ENCODE results near the gene KDM3B.

The KDM3B gene

GRCh38 chr5:138372653-138373052 is 20.2 kb downstream of the KDM3B start:
- Histone ChIP-seq H3K4ac (ENCODE audit: low read depth in 1 of 2, low read length in 2 of 2) (no peak overlapping the region), H3K4me1 (ENCODE audit: control insufficient read depth, insufficient read depth, low read depth, low read length) (no peaks in the 10 kb centered on the region), H3K4me3 (ENCODE audit: insufficient read depth in 1 of 2, low read depth in 1 of 2, low read length in 2 of 2) (no peak overlapping the region), H2BK120ac (ENCODE audit: low read depth, low read length) (no peak overlapping the region), H2AFZ (ENCODE audit: low read depth, low read length) (no peak overlapping the region), H3K9me3 (ENCODE audit: control insufficient read depth, low read length) (no peaks in the 10 kb centered on the region), H2BK15ac (ENCODE audit: low read depth, poor library complexity, severe bottlenecking) (no peak overlapping the region), H3K4me2 (ENCODE audit: low read length, poor library complexity, severe bottlenecking) (no peak overlapping the region), H2BK12ac (ENCODE audit: low read length in 2 of 2) (no peak overlapping the region), H3K79me1 (replicated peaks; ENCODE audit: low read length, poor library complexity, severe bottlenecking) (peaks cover 22% of the 10 kb centered on the region), H3K18ac (ENCODE audit: low read depth in 1 of 2, low read length in 2 of 2) (no peak overlapping the region), H3K36me3 (ENCODE audit: control insufficient read depth in 1 of 2, insufficient read depth in 2 of 2, low read depth in 1 of 2, low read length in 2 of 2) (peaks cover 13 to 35% of the 10 kb centered on the region in 2 experiments), H3K9ac (ENCODE audit: low read length) (no peak overlapping the region), H4K8ac (ENCODE audit: low read length) (no peak overlapping the region), H4K91ac (ENCODE audit: low read length) (no peak overlapping the region), H3K14ac (ENCODE audit: low read length in 2 of 2) (no peak overlapping the region), H3K27ac (ENCODE audit: low read length, poor library complexity, severe bottlenecking) (no peak overlapping the region), H3K23ac (ENCODE audit: low read length in 2 of 2) (no peak overlapping the region), H3K27me3 (ENCODE audit: control insufficient read depth in 1 of 2, insufficient read depth in 1 of 2, low read length in 2 of 2) (no peaks in the 10 kb centered on the region), H2AK5ac (ENCODE audit: low read length, severe bottlenecking) (no peak overlapping the region), H2BK5ac (ENCODE audit: low read depth, low read length, poor library complexity, severe bottlenecking) (no peak overlapping the region)
- 51% methylated on average over 4 of the region's 5 CpGs for WGBS
- no peak for DNase-seq

DNA sequence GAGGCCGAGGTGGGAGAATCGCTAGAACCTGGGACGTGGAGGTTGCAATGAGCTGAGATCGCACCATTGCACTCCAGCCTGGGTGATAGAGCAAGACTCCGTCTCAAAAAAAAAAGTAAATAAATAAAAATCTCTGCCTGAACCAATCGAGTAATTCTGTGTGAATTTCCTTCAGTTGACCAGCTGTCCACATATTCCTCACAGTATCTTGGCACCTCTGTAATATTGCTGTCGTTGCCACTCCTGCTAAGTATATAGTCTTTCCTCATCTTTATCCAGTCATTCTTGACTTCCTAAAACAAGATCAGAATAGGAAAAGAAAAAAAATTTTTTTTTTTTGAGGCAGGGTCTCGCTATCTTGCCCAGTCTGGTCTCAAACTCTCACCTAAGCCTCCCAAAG is 29.9 kb downstream of the KDM3B start:
- H3K4me2 ChIP-seq (ENCODE audit: low read length, poor library complexity, severe bottlenecking), result no peak overlapping the region
- no peak overlapping the region for H2AK5ac ChIP-seq (ENCODE audit: low read length, severe bottlenecking)
- no peak overlapping the region for H2BK12ac ChIP-seq (ENCODE audit: low read length in 2 of 2)
- no peak overlapping the region for H3K9ac ChIP-seq (ENCODE audit: low read length)
- no peak overlapping the region for H2BK5ac ChIP-seq (ENCODE audit: low read depth, low read length, poor library complexity, severe bottlenecking)
- H3K27ac ChIP-seq (ENCODE audit: low read length, poor library complexity, severe bottlenecking), result no peak overlapping the region
- H3K36me3 ChIP-seq (ENCODE audit: control insufficient read depth in 1 of 2, insufficient read depth in 2 of 2, low read depth in 1 of 2, low read length in 2 of 2), result peaks cover 20 to 76% of the 10 kb centered on the region in 2 experiments
- no peak overlapping the region for H3K4me3 ChIP-seq (ENCODE audit: insufficient read depth in 1 of 2, low read depth in 1 of 2, low read length in 2 of 2)
- no peak overlapping the region for H3K4ac ChIP-seq (ENCODE audit: low read depth in 1 of 2, low read length in 2 of 2)
- H3K18ac ChIP-seq (ENCODE audit: low read depth in 1 of 2, low read length in 2 of 2), result no peak overlapping the region
- H2BK15ac ChIP-seq (ENCODE audit: low read depth, poor library complexity, severe bottlenecking), result no peak overlapping the region
- peaks cover 11% of the 10 kb centered on the region for H3K79me1 ChIP-seq (replicated peaks; ENCODE audit: low read length, poor library complexity, severe bottlenecking)
- WGBS, result 96% methylated on average over 7 of the region's 8 CpGs
- no peaks in the 10 kb centered on the region for H3K4me1 ChIP-seq (ENCODE audit: control insufficient read depth, insufficient read depth, low read depth, low read length)
- no peak overlapping the region for H4K91ac ChIP-seq (ENCODE audit: low read length)
- no peak overlapping the region for H3K23ac ChIP-seq (ENCODE audit: low read length in 2 of 2)
- no peak overlapping the region for H2AFZ ChIP-seq (ENCODE audit: low read depth, low read length)
- H3K9me3 ChIP-seq (ENCODE audit: control insufficient read depth, low read length), result no peaks in the 10 kb centered on the region
- no peak overlapping the region for H3K14ac ChIP-seq (ENCODE audit: low read length in 2 of 2)
- H3K27me3 ChIP-seq (ENCODE audit: control insufficient read depth in 1 of 2, insufficient read depth in 1 of 2, low read length in 2 of 2), result no peaks in the 10 kb centered on the region
- no peak overlapping the region for H4K8ac ChIP-seq (ENCODE audit: low read length)
- H2BK120ac ChIP-seq (ENCODE audit: low read depth, low read length), result no peak overlapping the region
- no peak for DNase-seq

DNA sequence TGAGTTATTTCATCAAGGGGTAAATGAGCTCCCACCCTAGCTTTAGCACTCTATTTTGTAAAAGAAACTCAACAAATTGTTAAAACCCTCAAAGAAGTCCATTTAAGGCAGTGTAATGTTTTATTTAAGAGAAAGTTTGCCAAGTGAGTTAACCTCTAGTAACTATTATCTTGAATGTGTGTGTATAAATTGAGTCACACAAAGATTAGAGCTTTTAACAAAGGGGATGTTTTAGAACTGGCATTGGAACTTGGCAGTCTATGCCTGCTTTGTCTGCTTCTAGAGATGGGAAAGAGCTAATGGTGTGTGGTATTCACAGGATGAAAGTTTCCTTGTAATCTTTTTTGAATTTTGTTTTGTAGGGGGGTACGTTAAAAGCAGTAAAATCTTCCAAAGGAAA is 33.2 kb downstream of the KDM3B start:
- Histone ChIP-seq H3K4me3 (ENCODE audit: insufficient read depth in 1 of 2, low read depth in 1 of 2, low read length in 2 of 2) (no peak overlapping the region), H3K4me1 (ENCODE audit: control insufficient read depth, insufficient read depth, low read depth, low read length) (no peaks in the 10 kb centered on the region), H2BK15ac (ENCODE audit: low read depth, poor library complexity, severe bottlenecking) (no peak overlapping the region), H3K14ac (ENCODE audit: low read length in 2 of 2) (no peak overlapping the region), H3K27ac (ENCODE audit: low read length, poor library complexity, severe bottlenecking) (no peak overlapping the region), H3K9me3 (ENCODE audit: control insufficient read depth, low read length) (no peaks in the 10 kb centered on the region), H3K23ac (ENCODE audit: low read length in 2 of 2) (no peak overlapping the region), H3K18ac (ENCODE audit: low read depth in 1 of 2, low read length in 2 of 2) (no peak overlapping the region), H3K79me1 (replicated peaks; ENCODE audit: low read length, poor library complexity, severe bottlenecking) (peaks cover 10% of the 10 kb centered on the region), H2BK12ac (ENCODE audit: low read length in 2 of 2) (no peak overlapping the region), H2AK5ac (ENCODE audit: low read length, severe bottlenecking) (no peak overlapping the region), H3K27me3 (ENCODE audit: control insufficient read depth in 1 of 2, insufficient read depth in 1 of 2, low read length in 2 of 2) (no peaks in the 10 kb centered on the region), H2BK5ac (ENCODE audit: low read depth, low read length, poor library complexity, severe bottlenecking) (no peak overlapping the region), H2AFZ (ENCODE audit: low read depth, low read length) (no peak overlapping the region), H3K4me2 (ENCODE audit: low read length, poor library complexity, severe bottlenecking) (no peak overlapping the region), H2BK120ac (ENCODE audit: low read depth, low read length) (no peak overlapping the region), H4K8ac (ENCODE audit: low read length) (no peak overlapping the region), H3K36me3 (ENCODE audit: control insufficient read depth in 1 of 2, insufficient read depth in 2 of 2, low read depth in 1 of 2, low read length in 2 of 2) (peaks cover 15 to 62% of the 10 kb centered on the region in 2 experiments), H3K9ac (ENCODE audit: low read length) (no peak overlapping the region), H3K4ac (ENCODE audit: low read depth in 1 of 2, low read length in 2 of 2) (no peak overlapping the region), H4K91ac (ENCODE audit: low read length) (no peak overlapping the region)
- WGBS, result 97% methylated on average over 1 of the region's 1 CpG
- DNase-seq, result no peak

DNA sequence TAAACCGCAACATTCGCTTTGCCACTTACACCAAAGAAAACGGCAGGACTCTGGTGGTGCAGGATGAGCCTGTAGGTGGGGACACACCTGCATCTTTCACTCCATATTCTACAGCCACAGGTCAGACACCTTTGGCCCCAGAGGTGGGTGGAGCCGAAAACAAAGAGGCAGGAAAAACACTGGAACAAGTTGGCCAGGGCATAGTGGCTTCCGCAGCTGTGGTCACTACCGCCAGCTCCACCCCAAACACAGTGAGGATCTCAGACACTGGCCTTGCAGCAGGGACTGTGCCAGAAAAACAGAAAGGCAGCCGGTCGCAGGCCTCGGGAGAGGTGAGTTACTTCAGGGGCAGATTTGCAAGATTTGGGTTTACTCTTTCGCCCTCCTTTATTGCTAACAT is 33.8 kb downstream of the KDM3B start:
- H3K23ac ChIP-seq (ENCODE audit: low read length in 2 of 2), result no peak overlapping the region

More for the DNA sequence above, 33.8 kb downstream of the KDM3B start:
- H3K9ac ChIP-seq (ENCODE audit: low read length), result no peak overlapping the region
- no peak overlapping the region for H2AK5ac ChIP-seq (ENCODE audit: low read length, severe bottlenecking)
- H2BK12ac ChIP-seq (ENCODE audit: low read length in 2 of 2), result no peak overlapping the region
- H3K27ac ChIP-seq (ENCODE audit: low read length, poor library complexity, severe bottlenecking), result no peak overlapping the region
- no peak overlapping the region for H2AFZ ChIP-seq (ENCODE audit: low read depth, low read length)
- H3K18ac ChIP-seq (ENCODE audit: low read depth in 1 of 2, low read length in 2 of 2), result no peak overlapping the region
- no peak overlapping the region for H3K14ac ChIP-seq (ENCODE audit: low read length in 2 of 2)
- H3K79me1 ChIP-seq (replicated peaks; ENCODE audit: low read length, poor library complexity, severe bottlenecking), result peaks cover 12% of the 10 kb centered on the region
- no peak overlapping the region for H3K4ac ChIP-seq (ENCODE audit: low read depth in 1 of 2, low read length in 2 of 2)
- no peak overlapping the region for H2BK15ac ChIP-seq (ENCODE audit: low read depth, poor library complexity, severe bottlenecking)
- no peak overlapping the region for H2BK5ac ChIP-seq (ENCODE audit: low read depth, low read length, poor library complexity, severe bottlenecking)
- no peak overlapping the region for H4K8ac ChIP-seq (ENCODE audit: low read length)
- H3K4me3 ChIP-seq (ENCODE audit: insufficient read depth in 1 of 2, low read depth in 1 of 2, low read length in 2 of 2), result no peak overlapping the region
- no peak for DNase-seq
- no peak overlapping the region for H4K91ac ChIP-seq (ENCODE audit: low read length)
- H3K4me1 ChIP-seq (ENCODE audit: control insufficient read depth, insufficient read depth, low read depth, low read length), result no peaks in the 10 kb centered on the region
- no peak overlapping the region for H3K4me2 ChIP-seq (ENCODE audit: low read length, poor library complexity, severe bottlenecking)
- H3K9me3 ChIP-seq (ENCODE audit: control insufficient read depth, low read length), result no peaks in the 10 kb centered on the region
- no peaks in the 10 kb centered on the region for H3K27me3 ChIP-seq (ENCODE audit: control insufficient read depth in 1 of 2, insufficient read depth in 1 of 2, low read length in 2 of 2)
- H3K36me3 ChIP-seq (ENCODE audit: control insufficient read depth in 1 of 2, insufficient read depth in 2 of 2, low read depth in 1 of 2, low read length in 2 of 2), result peaks cover 15 to 64% of the 10 kb centered on the region in 2 experiments
- H2BK120ac ChIP-seq (ENCODE audit: low read depth, low read length), result no peak overlapping the region
- 100% methylated on average over 6 of the region's 10 CpGs for WGBS

Data from mesenchymal stem cell (in vitro differentiated cells and primary cell).